DOHH2 (cell line): ENCODE results near the gene GABRG2.

ENCODE experiments used
- H3F3A ChIP-seq: fragments of 200-600 bp; sonication (generic), shearing (Covaris generic); 2 replicates; pipeline ENCODE4 v1.6.0; 2016; ENCODE audit warnings: antibody characterized with exemption, mild to moderate bottlenecking; ENCODE audit not compliant: control insufficient read depth, insufficient read depth
- H3K27ac ChIP-seq: fragments of 200-600 bp; sonication (generic); 2 replicates; pipeline ENCODE4 v1.5.1; 2014; ENCODE audit warnings: low read depth, mild to moderate bottlenecking, low read length, moderate library complexity
- H3K27me3 ChIP-seq: fragments of 200-600 bp; sonication (generic); 2 replicates; pipeline ENCODE4 v1.6.1; 2014; ENCODE audit warnings: mild to moderate bottlenecking, low read length, mixed read lengths; ENCODE audit not compliant: control insufficient read depth
- H3K36me3 ChIP-seq: fragments of 200-600 bp; sonication (generic); 2 replicates; pipeline ENCODE4 v1.6.1; 2014; ENCODE audit warnings: mild to moderate bottlenecking, low read length, moderate library complexity, mixed read lengths; ENCODE audit not compliant: control insufficient read depth
- H3K4me1 ChIP-seq: fragments of 200-600 bp; sonication (generic); 2 replicates; pipeline ENCODE4 v1.6.1; 2014; ENCODE audit warnings: mild to moderate bottlenecking, low read length, mixed read lengths; ENCODE audit not compliant: control insufficient read depth
- H3K4me2 ChIP-seq: fragments of 200-600 bp; sonication (generic); 2 replicates; pipeline ENCODE4 v1.6.0; 2014; ENCODE audit warnings: mild to moderate bottlenecking, low read length, moderate library complexity
- H3K4me3 ChIP-seq: fragments of 200-600 bp; sonication (generic); 2 replicates; pipeline ENCODE4 v1.5.1; 2014; ENCODE audit warnings: mild to moderate bottlenecking, low read length, mixed read lengths
- H3K79me2 ChIP-seq: fragments of 200-600 bp; sonication (generic); 2 replicates; pipeline ENCODE4 v1.6.1; 2014; ENCODE audit warnings: mild to moderate bottlenecking, low read length, mixed read lengths; ENCODE audit not compliant: control insufficient read depth
- H3K9me2 ChIP-seq: fragments of 200-600 bp; sonication (generic); replicated peaks from 2 replicates; pipeline ENCODE4 v1.6.1; 2014; ENCODE audit warnings: mild to moderate bottlenecking, low read length, mixed read lengths; ENCODE audit not compliant: control insufficient read depth
- H3K9me3 ChIP-seq: fragments of 200-600 bp; sonication (generic); 2 replicates; pipeline ENCODE4 v1.6.1; 2014; ENCODE audit warnings: antibody characterized with exemption, low read length, mixed read lengths; ENCODE audit not compliant: control insufficient read depth, insufficient read depth
- H4K20me1 ChIP-seq: fragments of 200-600 bp; sonication (generic); 2 replicates; pipeline ENCODE4 v1.6.0; 2014; ENCODE audit warnings: low read depth, mild to moderate bottlenecking, antibody characterized with exemption, low read length, moderate library complexity; ENCODE audit not compliant: control insufficient read depth, insufficient read depth
- EZH2phosphoT487 ChIP-seq: fragments of 200-600 bp; sonication (generic); IDR thresholded peaks from 2 replicates; pipeline ENCODE4 v1.6.1; 2017; ENCODE audit warnings: borderline replicate concordance, mild to moderate bottlenecking, antibody characterized with exemption, low read length, moderate library complexity, mixed read lengths
- TF ChIP-seq, protein P1 (sequence below): fragments of 200-600 bp; sonication (generic); IDR thresholded peaks from one replicate; pipeline ENCODE4 v1.5.1; 2014; ENCODE audit warnings: antibody characterized with exemption, mild to moderate bottlenecking, low read depth, low read length; ENCODE audit not compliant: poor library complexity, severe bottlenecking

Gene GABRG2

DNA sequence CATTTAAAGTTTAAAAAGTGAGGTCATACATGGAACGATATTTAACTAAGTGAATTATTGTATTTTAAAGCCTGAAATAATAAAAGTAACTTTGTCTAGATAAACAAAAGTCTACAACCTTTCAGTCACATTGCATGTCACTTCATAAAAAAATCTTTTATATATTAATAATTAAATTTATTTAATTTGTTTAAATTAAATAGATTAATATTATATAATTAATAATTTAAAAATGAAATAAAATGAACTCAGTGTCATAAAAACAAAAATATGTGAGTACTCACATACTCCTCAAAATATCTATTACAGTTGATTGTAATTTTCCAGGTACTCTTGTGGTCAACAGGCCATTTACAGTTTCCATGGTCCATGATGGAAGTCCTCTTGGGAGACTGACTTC, 11.2 kb downstream of the GABRG2 start:
- no peak overlapping the region for H3K4me2 ChIP-seq
- H3K36me3 ChIP-seq = no peaks in the 10 kb centered on the region
- H4K20me1 ChIP-seq = no peaks in the 10 kb centered on the region
- H3K9me2 ChIP-seq = no peaks in the 10 kb centered on the region
- no peaks in the 10 kb centered on the region for H3K4me1 ChIP-seq
- TF ChIP-seq EZH2phosphoT487 = no peak
- TF ChIP-seq, protein P1, sequence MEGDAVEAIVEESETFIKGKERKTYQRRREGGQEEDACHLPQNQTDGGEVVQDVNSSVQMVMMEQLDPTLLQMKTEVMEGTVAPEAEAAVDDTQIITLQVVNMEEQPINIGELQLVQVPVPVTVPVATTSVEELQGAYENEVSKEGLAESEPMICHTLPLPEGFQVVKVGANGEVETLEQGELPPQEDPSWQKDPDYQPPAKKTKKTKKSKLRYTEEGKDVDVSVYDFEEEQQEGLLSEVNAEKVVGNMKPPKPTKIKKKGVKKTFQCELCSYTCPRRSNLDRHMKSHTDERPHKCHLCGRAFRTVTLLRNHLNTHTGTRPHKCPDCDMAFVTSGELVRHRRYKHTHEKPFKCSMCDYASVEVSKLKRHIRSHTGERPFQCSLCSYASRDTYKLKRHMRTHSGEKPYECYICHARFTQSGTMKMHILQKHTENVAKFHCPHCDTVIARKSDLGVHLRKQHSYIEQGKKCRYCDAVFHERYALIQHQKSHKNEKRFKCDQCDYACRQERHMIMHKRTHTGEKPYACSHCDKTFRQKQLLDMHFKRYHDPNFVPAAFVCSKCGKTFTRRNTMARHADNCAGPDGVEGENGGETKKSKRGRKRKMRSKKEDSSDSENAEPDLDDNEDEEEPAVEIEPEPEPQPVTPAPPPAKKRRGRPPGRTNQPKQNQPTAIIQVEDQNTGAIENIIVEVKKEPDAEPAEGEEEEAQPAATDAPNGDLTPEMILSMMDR = no peak
- H3K27ac ChIP-seq = no peak overlapping the region
- H3K27me3 ChIP-seq = no peaks in the 10 kb centered on the region
- H3K79me2 ChIP-seq = no peaks in the 10 kb centered on the region
- no peaks in the 10 kb centered on the region for H3F3A ChIP-seq
- H3K4me3 ChIP-seq = no peak overlapping the region
- H3K9me3 ChIP-seq = no peaks in the 10 kb centered on the region

- H3K4me1 ChIP-seq = no peaks in the 10 kb centered on the region
- no peak overlapping the region for H3K4me2 ChIP-seq
- H4K20me1 ChIP-seq = no peaks in the 10 kb centered on the region
- H3K27me3 ChIP-seq = no peaks in the 10 kb centered on the region
- no peak overlapping the region for H3K4me3 ChIP-seq
- H3F3A ChIP-seq = no peaks in the 10 kb centered on the region
- H3K79me2 ChIP-seq = no peaks in the 10 kb centered on the region
- H3K36me3 ChIP-seq = no peaks in the 10 kb centered on the region
- no peaks in the 10 kb centered on the region for H3K9me2 ChIP-seq
- no peak overlapping the region for H3K27ac ChIP-seq
- TF ChIP-seq, protein P1 = no peak
- no peak for TF ChIP-seq EZH2phosphoT487
- no peaks in the 10 kb centered on the region for H3K9me3 ChIP-seq
These were observed 23.8 kb downstream of the GABRG2 start for GRCh38 chr5:162091336-162091735.

- Histone ChIP-seq H3K4me1 (no peaks in the 10 kb centered on the region), H3K9me3 (no peaks in the 10 kb centered on the region), H3K36me3 (no peaks in the 10 kb centered on the region), H3K9me2 (no peaks in the 10 kb centered on the region), H3K27me3 (no peaks in the 10 kb centered on the region), H3K79me2 (no peaks in the 10 kb centered on the region), H3K27ac (no peak overlapping the region), H3F3A (no peaks in the 10 kb centered on the region), H3K4me3 (no peak overlapping the region), H4K20me1 (no peaks in the 10 kb centered on the region), H3K4me2 (no peak overlapping the region)
- TF ChIP-seq EZH2phosphoT487 = no peak
- TF ChIP-seq, protein P1 = no peak
These were observed 28.9 kb downstream of the GABRG2 start for GRCh38 chr5:162096448-162096847.

- Histone ChIP-seq H3K4me2 (no peak overlapping the region), H3K36me3 (no peaks in the 10 kb centered on the region), H3K4me1 (no peaks in the 10 kb centered on the region), H3K79me2 (no peaks in the 10 kb centered on the region), H3K9me3 (no peaks in the 10 kb centered on the region), H3K9me2 (no peaks in the 10 kb centered on the region), H3K4me3 (no peak overlapping the region), H3K27ac (no peak overlapping the region), H3K27me3 (no peaks in the 10 kb centered on the region), H3F3A (no peaks in the 10 kb centered on the region), H4K20me1 (no peaks in the 10 kb centered on the region)
- no peak for TF ChIP-seq EZH2phosphoT487
- TF ChIP-seq, protein P1 = no peak
These were observed 40.0 kb downstream of the GABRG2 start for GRCh38 chr5:162107591-162107990.
